Measurements from ENCODE around the gene PSD.

PSD gene

GRCh38 chr10:102438374-102438773, 19.8 kb upstream of the PSD start:
- DNase-seq, result no peak

DNA sequence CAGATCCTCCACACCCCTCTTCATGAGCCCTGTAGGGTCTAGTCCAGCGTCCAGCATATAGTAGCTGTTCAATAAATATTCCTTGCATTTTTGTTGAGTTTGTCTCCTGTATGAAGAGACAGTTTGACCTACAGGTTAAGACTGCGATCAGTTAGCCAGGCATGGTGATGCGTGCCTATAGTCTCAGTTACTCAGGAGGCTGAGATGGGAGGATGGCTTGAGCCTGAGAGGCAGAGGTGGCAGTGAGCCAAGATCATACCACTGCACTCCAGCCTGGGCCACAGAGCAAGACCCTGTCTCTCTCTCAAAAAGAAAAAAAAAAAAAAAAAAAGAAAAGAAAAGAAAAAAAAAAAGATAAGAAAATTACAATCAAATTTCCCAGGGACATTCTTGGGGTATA, 18.9 kb upstream of the PSD start:
- DNase-seq, result no peak

DNA sequence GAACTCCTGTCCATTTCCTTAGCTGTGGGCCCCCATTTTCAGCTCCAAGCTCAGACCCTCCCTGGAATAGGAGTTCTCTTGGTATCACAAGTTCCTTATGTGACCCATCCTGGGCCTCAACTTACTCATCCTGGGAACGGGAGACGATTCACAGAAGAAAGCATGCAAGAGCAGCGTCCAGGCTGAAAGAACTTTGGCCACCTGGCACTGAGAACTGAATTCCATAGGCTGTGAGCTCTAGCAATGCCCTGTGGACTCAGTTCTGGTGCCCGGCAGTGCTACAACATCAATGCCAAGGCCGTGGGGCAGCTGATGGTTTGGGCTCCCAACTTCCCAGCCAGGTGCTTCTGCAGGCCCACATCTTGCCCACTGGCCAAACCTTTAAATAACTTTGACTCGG, 17.7 kb upstream of the PSD start:
- no peak for DNase-seq

DNA sequence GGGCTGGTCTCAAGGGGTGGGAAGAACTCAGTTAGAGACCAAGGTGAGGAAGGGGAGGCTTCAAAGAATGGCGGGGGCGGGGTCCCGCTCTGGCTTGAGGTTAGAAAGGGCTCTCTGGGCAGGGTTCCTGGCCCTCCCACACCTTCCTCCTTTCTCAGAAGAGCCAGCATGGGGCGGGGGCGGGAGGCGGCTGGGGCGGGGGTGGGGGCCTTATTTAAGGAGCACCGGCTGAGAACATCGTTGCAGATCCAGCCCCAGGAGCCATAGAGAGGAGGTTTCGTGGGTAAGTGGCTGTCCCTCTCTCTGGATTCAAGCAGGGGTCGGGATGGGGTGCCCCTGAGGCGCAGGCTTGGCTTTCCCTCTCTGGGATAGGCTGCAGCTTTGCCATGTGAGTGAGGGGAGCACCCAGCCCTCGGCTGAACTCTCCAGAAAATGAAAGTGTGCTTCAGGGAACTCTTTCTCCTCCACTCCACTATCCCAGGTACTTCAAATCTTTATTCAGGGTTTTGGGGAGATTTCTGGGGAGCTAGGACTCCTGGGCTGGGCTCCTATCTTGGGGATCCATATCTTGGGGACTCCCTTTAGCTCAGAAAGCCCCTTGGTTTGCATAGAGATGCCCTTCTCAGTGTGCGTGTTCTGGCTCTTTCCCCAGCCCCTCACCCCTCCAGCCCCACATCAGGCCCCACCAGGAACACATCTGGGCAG, 17.1 kb upstream of the PSD start:
- DNase-seq, result peak; percentile 77

DNA sequence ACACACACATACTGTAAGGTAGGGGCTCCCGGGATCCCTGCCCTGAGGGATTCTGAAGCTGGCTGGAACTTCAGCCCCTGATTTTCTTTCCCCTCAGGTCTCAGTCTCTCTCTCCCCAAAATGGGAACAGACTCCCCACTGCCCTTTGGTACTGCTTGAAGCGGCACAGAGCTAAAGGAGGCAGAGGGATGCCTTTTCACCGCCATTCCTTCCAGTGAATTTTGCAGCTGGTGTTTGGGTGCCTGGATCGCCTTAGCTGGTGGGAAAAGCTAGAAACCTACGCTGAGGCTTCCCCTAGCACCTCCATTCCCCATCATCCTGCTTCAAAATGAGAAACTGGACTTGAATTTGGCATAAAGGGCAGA, 16.5 kb upstream of the PSD start:
- DNase-seq, result no peak

DNA sequence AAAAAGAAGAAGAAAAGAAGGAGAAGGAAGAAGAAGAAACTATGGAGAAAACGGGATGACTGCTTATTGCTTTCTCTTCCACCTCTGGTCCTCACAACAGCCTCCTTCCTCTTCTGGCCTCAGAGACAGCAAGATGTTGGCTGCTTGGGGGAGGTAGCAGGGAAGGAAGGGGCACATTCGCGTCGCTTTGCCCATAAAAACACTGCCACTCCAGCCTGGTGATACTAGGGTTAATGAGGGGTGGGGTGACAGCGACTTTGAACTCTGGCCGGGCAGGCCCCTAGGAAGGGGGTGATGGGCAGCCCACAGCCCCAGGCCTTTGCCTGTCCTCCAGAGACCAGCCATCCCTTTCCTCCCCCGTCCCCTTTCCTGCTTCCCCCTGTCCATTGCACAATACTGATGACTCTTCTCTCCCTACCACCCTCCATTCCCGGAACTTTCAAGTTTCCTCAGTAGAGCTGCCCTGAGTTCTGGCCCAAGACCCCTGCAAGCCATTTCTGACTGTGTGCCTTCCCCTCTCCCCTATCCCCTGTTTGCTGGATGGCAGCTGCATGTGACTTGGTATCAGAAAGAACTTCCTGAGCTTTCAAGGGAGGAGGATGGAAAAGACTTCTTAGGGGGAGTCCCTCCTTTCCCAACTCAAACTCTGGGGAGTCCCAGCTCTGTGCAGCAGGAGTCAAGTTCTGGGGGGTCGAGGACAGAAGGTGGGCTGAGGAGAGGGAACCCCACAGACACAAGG, 16.0 kb upstream of the PSD start:
- DNase-seq, result no peak

- no peak for DNase-seq
Measured at GRCh38 chr10:102433619-102434046, 15.0 kb upstream of the PSD start.

DNA sequence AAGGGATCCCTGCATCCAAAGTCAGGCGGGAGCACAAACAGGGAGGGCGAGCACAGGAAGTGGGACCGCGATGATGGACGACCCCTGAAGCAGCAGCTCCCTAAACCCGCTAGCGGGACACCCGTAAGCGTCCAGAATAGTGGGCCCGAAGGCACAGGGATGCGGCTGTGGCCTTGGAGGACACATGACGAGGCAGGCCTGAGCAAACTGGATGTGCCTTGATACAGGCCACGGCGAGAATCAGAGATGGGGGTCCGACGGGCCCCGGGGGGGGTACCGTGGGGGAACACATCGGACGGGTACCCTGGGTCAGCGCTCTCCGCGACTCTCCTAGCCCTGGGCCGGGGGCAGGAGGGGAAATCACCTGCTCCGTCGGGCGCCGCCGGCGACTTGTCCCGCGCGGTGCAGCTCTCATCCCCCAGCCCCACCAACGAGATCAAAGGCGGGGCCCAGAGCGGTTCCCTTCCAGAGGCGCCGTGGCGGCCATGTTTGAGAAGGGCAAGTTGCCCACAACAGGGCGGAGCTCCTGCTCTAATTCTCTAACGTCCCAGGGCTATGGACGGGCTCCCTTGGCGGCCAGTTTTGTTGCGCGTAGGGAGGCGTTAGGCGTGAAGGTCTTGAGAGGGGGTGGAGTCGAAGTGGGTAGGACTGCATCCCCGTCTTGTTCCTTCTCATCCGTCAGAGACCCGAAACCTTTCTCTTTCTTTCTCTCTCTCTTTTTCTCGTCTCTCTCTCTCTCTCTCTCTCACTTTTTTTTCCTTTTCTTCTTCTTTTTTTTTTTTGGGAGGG, 13.8 kb upstream of the PSD start, which contains the start of gene CUEDC2:
Gene CUEDC2 (minus strand): TSS at position 413 of the 789 bp plus-strand sequence. CDS start 7,386 bp downstream, outside the sequence.
- peak; percentile 97 for DNase-seq

GRCh38 chr10:102431452-102432124, 13.0 kb upstream of the PSD start:
- DNase-seq, result no peak

GRCh38 chr10:102429468-102429867, 10.9 kb upstream of the PSD start:
- no peak for DNase-seq

DNA sequence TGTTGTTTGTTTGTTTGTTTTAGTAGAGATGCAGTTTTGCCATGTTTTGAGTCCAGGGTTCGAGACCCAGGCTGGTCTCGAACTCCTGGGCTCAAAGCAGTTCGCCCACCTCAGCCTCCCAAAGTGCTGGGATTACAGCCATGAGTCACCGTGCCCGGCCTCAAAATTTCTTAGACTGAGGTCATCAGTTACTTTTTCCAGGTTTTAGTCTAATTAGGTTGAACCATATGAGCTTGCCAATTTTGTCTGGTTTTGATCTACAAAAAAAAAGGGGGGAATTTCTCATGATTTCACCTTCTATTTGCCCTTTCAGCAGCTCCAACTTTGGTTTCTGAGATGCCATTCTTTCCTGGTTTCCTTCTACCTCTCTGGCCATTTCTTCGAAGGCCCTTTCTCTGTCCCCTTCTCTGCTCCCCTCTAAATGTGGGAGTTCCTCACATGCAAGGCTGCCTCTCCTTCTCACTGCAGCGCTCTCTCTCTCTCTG, 8.3 kb upstream of the PSD start:
- no peak for DNase-seq

DNA sequence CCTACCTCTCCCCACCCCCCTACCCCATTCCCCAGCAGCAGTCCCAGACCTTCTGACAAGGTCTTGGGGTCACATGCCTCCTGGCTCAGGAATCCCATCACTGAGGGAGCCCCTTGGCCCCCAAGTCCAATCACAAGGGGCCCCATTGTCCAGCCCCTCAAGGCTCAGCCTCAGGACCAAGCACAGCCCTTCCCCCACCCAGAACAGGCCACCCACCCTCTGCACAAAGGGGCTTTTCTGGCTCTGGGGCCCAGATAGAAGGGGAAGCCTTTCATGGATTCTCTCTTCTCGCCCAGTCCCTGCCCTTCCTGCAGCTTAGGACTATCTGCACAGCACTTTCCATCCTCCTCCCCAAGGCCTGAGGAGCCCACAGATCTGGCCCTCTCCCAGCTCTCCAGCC, 6.9 kb upstream of the PSD start:
- no peak for DNase-seq

DNA sequence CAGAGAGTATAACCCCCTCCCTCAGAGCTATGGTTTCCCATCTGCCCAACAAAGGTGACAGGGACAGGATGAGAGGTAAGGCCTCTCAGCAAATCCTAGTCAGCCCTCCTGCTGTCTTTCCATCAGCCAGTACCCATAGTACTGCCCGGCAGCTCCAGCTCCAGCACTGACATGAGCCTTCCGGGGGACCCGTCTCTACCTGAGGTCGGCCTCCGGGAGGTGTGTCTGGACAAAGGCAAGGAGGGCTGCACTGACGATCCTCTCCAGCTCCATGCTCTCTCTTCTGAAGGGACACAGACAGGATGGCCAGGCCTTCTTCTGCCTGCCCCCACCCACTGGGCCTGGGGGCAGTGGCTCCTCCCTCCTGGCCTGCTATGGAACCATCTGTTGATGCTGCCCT, 6.3 kb upstream of the PSD start:
- no peak for DNase-seq

- DNase-seq, result no peak
Measured at GRCh38 chr10:102424145-102424544, 5.6 kb upstream of the PSD start.

DNA sequence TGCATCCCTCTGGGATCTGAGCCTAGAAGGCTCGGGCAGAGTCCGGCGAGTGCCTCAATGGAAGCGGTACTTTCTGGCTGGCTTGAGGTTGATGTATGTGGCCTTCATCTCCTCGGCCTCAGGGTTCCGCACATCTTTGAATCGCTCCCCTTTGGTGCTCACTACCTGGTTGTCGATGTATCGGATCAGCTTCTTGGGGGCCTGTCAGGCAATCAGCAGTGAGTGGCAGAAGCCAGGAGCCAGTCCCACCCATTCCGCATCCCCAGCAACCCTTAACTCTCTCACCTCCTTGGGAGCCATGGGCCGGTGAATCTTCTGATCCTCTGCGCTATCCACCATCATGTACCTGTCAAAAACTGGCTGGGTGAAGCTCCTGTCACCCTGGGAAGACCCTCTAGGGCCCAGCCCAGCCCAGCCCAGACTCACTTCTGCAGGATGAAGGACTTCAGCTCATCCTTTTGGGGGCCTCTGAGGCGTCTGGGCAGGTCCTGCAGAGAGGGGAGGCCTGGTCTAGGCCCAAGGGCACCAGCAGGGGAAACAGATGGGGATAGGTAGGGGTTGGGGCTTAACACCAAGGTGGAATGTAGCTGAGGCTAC, 4.9 kb upstream of the PSD start:
- no peak for DNase-seq

- DNase-seq, result peak; percentile 83
Measured at GRCh38 chr10:102422545-102423129, 4.1 kb upstream of the PSD start.

DNA sequence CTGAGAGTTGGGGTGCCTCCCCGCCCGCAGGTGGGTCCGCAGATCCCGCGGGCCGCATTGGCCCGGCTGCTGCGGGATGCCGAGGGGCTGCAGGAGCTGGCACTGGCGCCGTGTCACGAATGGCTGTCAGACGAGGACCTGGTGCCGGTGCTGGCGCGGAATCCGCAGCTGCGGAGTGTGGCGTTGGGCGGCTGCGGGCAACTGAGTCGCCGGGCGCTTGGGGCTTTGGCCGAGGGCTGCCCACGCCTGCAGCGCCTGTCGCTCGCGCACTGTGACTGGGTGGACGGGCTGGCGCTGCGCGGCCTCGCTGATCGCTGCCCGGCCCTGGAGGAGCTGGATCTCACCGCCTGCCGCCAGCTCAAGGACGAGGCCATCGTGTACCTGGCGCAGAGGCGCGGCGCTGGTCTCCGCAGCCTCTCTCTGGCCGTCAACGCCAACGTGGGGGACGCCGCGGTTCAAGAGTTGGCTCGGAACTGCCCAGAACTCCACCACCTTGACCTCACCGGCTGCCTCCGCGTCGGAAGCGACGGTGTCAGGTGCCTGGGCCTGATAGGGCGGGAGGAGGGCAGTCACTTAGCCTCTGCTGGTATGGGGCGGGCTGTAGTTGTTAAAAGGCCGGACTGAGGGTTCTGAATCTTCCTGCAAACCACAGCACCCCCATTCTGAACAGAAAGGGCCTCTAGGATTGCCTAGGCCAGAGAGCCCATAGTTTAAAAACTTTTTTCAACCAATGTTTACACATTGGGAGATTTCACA, 3.4 kb upstream of the PSD start:
- DNase-seq, result peak; percentile 76

DNA sequence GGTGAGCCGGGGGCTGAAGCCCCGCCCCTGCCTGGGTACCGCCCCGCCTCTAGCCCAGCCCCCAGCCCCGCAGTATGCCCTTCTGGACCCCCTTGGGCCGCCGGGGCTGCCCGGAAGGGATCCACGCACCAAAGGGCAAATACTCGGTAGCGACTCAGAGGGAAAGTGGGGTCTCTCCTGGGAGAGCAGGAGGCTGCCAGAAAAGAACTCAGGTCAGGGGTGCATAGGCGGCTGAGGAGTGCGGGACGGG, 2.8 kb upstream of the PSD start:
- no peak for DNase-seq

- peak; percentile 97 for DNase-seq
Measured at GRCh38 chr10:102420714-102421506, 2.3 kb upstream of the PSD start, which contains the start of gene FBXL15. Gene FBXL15, plus strand, starts transcription at chr10:102420836. Its CDS starts 294 bp downstream, at chr10:102421130.

- no peak for DNase-seq
Measured at GRCh38 chr10:102420181-102420713, 1.7 kb upstream of the PSD start.
